ENCODE data around the gene WRNIP1. TPM values are rescaled to one million over a fixed set of nuclear protein-coding genes. Genes with fewer than 3 reads are reported as not detected.
A peak's percentile ranks its signal among the peaks of the same experiment; 100 is the strongest.

WRNIP1 gene
- total RNA-seq, 1 experiment from 2014 or later = 100 TPM

DNA sequence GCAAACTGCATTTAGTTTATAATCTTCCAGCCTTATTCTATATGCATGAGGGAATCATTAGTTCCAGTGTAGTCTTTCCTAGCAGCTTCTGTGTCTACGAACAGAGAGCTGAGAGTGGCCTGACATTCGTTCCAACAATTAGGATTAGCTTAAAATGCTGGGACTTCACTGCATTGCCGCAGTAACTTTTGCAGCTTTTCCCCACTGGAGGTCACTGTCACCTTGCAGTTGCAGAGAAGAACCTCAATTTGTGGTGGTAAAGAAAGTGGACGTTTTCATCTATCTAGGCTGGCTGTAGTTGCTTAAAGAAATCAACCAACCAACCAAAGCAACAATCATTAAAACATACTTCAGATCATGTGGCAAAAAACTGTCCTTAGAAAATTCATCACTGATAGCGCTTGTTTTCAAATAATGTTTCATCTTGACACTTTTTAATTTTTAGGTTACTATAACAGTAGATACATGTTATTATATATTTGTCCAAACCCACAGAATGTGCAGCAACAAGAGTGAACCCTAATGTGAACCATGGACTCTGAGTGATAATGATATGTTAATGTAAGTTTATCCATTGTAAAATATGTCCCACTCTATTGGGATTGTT is 26.7 kb upstream of the WRNIP1 start:
- in situ Hi-C loops (cut with HindIII; ENCODE audit: low sequenced_read_pairs) = no loop called here
- DNase-seq (ENCODE audit: low spot score) = peak; percentile 87

DNA sequence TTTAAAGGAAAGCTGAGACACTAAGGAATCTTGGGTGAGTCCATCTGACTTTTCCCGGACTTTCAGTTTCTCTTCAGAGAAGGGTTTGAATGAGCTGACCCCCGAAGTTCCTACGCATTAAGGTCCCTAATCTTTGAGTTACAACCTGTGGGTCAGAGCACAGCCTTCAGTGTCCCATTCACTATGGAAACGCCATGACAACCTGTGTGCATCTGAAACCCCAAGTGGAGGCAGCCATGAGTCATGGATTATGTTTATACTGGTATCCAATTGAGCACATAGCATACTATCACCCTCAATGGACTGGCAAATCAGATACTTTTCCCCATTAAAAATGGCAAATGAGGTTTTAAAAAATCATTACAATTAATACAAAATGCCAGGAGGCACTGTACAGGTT is 25.9 kb upstream of the WRNIP1 start:
- no peak for DNase-seq (ENCODE audit: low spot score)
- in situ Hi-C loops (cut with HindIII; ENCODE audit: low sequenced_read_pairs) = no loop called here

DNA sequence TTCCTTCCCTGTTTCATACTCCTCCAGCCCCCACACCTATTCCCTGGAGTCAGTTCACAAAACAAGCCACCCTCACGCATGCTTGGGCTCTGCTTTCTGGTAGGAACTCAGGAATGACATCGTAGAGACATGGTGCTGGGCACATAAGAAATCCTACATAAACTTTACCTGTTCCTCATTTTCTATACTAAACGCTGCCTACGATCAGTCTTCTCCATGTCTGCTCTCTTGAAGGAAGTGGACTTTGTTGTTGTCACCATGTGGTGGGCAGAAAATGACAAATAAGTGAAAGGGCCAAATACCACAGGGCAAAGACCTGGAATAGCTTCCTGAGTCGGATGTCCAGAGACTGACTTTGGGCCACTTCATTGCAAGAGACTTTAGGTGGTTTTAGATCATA is 24.6 kb upstream of the WRNIP1 start:
- in situ Hi-C loops (cut with HindIII; ENCODE audit: low sequenced_read_pairs) = no loop called here
- no peak for DNase-seq (ENCODE audit: low spot score)

DNA sequence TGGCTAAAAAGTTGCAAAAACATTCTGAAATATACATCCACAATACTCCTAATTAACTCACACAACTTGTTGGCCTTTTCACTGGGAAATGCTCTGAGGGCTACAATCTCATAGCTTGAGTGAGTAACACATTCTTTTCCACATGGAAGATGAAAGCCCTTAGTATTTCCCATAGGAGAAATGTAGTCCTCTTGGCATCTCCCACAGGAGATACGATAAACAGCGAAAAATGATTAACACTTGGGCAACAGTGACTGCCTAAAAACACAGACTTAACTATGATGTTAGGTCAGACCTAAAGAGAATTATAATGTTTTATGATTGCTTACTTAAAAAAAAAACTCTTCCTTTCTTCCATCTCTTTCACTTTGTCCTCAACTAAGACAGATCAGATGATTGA is 23.4 kb upstream of the WRNIP1 start:
- no peak for DNase-seq (ENCODE audit: low spot score)
- in situ Hi-C loops (cut with HindIII; ENCODE audit: low sequenced_read_pairs) = no loop called here

DNA sequence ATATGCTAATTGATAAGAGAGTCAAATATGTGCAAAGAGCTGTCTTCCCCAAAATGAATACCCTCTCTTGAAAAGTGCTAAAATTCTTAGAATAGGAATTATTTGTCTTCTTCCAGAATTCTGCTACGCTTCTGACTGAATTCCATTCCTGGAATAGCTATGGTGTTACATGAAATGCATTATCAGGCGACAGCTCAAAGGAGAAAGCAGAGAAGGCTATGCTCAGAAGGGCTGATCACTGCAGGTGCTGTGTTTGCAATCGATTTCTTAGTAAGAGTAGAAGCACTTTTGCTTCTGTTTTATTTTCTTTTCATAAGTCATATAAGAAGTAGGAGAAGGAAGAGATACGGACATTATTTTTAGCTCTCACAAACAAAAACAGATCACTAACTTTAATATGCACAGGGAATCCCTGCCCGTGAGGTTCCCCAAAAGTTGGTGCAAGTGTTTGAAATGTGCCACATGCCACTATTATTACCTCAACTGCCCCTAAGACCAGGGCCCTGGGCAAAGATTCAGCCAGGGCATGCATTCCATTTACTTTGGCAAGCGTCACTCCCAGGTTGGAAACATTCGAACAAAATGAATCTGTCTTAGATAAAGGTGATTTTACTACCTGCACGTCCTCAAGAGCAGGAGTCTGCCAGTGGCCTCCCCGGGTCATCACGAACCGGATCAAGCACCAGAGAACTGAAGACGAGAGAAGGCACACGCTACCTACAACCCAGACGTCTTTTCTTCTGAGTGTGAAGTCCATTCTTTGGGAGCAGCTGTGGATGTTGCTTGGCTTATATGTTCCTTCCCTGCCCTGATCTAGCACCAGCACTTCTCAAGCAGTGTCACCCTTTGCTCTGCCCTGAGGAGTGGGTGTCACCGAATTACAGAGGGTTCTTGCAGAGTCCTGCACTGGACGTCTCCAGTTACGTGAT is 21.6 kb upstream of the WRNIP1 start:
- DNase-seq (ENCODE audit: low spot score) = no peak
- in situ Hi-C loops (cut with HindIII; ENCODE audit: low sequenced_read_pairs) = no loop called here

DNA sequence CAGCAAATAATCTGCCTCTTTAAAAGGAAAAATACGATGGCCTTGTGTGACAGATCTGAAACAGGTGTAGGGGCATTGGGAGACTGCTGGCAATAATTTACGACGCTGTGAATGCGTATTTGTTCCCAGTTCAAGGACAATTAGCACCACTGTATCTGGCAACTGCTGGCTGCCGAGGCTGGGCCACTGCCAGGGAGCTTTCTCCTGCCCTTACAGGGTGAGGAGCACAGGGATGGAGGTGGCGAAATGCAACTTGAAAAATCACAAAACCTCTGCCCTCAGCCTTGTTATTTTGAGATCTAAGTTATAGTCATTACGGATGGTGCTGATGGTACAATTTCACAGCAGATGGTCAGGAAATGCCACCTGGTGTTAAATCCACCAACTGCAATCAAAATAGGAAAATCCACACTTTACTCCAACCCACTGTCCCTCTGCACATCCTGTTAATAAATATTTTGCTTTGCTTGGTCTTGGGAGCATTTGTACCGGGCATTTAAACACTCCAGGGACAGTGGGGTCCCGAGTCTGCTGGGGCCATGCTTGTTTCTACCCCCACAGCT is 20.9 kb upstream of the WRNIP1 start:
- in situ Hi-C loops (cut with HindIII; ENCODE audit: low sequenced_read_pairs) = no loop called here
- peak; percentile 90 for DNase-seq (ENCODE audit: low spot score)

DNA sequence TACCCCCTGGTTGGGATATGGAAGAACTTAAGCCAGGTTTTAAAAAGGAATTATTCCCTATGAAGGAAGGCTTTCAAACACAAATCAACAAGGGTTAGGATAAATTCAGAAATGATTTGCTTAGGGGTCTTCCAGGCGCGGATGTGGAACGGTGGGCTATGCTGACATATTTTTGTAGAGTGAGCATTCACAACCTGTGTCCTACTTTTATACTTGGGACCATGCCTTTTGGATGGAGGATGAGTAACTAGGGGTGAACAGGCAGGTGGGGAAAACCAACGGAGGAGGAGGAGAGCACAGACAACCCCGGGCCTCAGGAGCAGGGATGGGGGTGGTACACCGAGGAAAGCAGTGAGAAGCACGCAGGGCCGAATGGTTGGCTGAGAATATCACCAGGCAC is 20.4 kb upstream of the WRNIP1 start:
- in situ Hi-C loops (cut with HindIII; ENCODE audit: low sequenced_read_pairs) = no loop called here
- DNase-seq (ENCODE audit: low spot score) = peak; percentile 50

DNA sequence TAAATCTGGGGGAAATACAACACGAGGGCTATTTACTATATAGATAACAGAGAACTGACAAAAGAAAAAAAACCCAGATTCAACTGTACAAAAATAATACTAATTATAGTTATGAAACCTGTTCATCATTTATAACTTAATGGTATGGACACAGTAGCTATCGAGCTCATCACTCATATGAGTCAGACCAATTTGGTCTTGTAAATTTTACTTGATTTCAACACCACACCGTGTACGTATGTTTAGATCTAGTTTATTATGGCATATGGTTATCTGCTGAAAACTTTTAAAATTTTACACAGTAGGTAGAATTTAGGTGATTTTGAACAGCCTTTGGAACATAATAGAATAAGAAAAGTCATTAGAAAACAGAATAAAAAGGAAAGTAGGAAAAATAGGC is 19.9 kb upstream of the WRNIP1 start:
- in situ Hi-C loops (cut with HindIII; ENCODE audit: low sequenced_read_pairs) = no loop called here

DNA sequence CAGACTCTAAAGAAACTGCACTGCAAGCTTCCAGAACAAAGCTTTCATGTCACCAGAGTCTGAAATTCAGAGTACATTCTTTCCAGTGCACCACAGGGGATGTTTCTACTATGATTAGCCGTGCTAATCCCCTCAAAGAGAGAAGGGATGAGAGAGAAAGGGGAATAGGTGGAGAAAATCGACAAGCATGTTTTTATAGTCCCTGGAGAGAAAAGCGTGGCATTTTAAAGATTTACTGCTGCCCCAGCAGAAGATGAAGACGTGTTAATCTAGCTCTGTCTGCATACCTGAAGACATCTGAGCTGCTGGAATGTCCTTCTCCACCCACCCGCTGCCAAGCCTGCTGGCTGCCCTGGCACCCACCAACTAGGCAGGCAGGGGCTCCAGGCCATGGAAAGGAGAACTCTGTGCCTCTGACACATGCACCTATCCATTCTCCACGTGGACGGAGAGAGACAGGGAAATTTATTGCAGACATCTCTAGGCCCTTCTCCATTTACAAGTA is 18.6 kb upstream of the WRNIP1 start:
- in situ Hi-C loops (cut with HindIII; ENCODE audit: low sequenced_read_pairs) = no loop called here

More for the DNA sequence above, 19.9 kb upstream of the WRNIP1 start:
- no peak for DNase-seq (ENCODE audit: low spot score)

DNA sequence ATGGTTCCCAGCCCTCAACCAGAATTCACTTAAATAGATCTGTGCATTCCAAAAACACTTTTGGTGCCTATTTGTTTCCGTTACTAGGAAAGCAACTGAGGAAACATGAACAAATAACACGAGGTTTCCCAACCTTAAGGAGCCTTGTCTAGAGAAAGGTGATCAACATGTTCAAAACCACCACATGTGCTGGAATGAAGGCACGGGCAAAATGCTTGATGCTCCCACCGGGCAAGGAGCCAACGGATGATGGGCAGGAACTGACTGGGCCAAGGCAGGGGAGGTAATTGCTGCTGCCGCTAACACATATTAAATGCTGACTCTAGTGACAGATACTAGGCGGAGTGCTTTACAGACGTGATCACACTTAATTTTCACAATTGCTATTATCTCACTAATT is 17.0 kb upstream of the WRNIP1 start:
- in situ Hi-C loops (cut with HindIII; ENCODE audit: low sequenced_read_pairs) = no loop called here
- DNase-seq (ENCODE audit: low spot score) = no peak

More for the DNA sequence above, 18.6 kb upstream of the WRNIP1 start:
- peak; percentile 64 for DNase-seq (ENCODE audit: low spot score)

DNA sequence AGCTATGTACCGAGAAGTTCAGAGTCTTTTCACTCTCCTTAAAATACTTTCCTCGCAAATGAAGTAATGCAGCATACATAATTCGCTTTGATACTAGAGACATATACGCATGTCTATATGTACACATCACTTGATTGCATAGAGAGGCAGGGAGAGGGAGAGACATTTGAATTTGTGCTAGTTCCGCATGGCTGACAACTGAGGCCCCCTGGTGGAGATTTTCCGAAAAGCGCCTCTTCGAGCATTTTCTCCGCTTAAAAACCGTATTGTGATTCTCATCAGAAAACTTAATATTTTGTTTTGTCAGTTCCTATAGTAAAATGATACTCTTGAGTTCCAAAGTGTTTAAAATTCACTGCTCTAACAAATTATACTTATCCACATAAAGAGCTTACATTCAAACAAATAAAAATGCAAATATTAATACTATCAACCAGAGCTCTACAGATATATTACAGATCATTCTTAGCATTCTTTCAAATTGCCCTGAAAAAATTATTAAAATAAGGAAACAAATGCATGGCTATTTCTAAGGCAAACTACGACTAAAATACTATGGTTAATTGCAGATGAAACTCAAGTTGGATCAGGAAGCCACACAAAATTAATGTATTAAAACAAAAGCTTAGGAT is 15.1 kb upstream of the WRNIP1 start:
- in situ Hi-C loops (cut with HindIII; ENCODE audit: low sequenced_read_pairs) = no loop called here
- peak; percentile 87 for DNase-seq (ENCODE audit: low spot score)

DNA sequence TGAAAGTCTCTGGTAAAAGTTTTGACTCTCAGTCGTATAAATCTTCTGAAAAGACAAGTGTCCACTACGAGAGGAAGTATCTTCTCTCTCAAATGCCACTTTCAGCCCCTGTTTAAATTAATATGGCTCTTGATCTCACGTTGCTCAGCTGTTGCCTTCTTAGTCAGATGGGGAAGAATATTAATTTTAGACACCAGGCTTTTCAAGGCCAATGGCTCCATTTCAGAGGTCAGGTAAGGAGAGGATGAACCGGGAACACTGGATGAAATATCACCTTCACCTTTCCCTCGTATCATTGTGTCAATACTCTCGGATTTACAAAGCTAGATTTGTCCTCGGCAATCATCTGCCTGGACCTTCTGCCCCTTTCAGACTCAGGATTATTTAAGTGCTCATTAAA is 14.4 kb upstream of the WRNIP1 start, which contains the start of gene MYLK4:
TSS of gene MYLK4 (minus strand) at position 91 of the 400 bp plus-strand sequence. CDS start 1,628 bp downstream, outside the sequence.
- in situ Hi-C loops (cut with HindIII; ENCODE audit: low sequenced_read_pairs) = no loop called here
- DNase-seq (ENCODE audit: low spot score) = no peak

DNA sequence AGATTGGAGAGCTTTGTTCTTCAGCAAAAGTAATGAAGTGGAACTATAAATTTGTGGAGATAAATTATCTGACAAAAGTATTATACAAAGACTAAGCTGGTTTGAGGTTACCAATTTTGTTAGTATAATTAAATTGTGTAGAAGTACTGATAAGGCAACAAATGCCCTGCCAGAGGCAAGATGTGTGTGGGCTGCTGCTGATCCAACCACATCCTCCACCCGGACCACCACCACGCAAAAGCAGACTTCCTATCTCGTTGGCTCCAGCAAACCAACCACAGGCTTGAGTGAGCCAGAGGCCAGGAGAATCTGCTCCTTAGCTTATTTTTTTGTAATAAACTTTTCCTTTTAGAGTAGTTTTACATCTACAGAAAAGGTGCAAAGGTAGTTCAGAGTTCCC is 13.3 kb upstream of the WRNIP1 start:
- no peak for DNase-seq (ENCODE audit: low spot score)

DNA sequence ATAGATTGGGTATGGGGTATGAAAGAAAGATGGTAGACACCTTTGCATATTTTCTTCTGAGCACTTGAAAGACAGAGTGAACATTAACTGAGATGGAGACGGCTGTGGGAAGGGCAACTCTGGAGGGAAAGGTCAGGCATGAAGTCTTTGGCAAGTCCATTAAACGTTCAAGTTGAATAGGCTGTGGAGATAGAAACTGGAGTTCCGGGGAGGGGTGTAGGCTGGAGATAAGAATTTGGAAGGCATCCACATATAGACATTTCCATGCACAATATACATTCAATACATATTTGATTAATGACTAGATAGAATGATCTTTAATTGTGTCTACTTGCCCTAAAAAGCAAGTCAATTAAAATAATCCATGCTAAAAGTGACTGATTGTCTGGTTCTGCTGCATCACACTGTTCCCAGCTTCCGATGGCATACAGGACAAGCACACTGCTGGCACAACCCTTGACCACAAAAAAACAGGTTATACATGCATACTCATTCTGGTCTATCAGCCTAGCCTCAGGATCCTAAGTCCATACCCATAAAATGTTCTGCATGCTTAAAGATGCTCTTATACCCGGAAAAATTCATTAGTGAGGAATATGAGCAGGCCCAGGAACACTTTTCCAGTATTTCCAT is 12.6 kb upstream of the WRNIP1 start:
- DNase-seq (ENCODE audit: low spot score) = no peak
- in situ Hi-C loops (cut with HindIII; ENCODE audit: low sequenced_read_pairs) = no loop called here

More for the DNA sequence above, 13.3 kb upstream of the WRNIP1 start:
- in situ Hi-C loops (cut with HindIII; ENCODE audit: low sequenced_read_pairs) = no loop called here

DNA sequence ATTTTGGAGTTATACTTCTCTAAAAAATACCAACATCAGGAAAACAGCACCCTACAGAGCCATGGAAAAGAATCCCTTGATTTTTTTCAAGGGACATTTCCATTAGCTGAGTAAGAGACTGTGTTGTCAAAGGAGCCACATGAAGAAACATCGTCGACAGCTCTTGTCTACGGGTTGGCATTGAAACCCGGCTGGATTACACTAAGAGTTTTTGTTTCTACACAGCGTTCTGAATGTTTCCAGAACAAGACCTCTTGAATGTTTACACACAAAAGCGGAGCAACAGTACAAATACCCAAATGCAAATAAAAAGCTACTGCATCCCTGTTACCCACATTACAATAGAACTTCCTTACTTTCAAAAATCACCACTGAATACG is 12.1 kb upstream of the WRNIP1 start:
- in situ Hi-C loops (cut with HindIII; ENCODE audit: low sequenced_read_pairs) = no loop called here

DNA sequence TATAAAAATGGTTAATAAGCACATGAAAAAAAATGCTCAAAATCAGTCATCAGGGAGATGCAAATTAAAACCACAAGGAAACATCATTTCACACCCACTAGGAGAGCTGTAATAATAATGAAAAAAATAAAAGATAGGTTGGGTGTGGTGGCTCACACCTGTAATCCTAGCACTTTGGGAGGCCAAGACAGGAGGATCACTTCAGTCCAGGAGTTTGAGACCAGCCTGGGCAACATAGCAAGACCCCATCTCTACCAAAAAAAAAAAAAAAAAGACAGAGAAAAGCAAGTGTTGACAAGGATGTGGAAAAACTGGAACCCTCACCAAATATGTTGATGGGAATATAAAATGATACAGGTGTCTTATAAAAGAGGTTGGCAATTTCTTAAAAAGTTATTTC is 11.4 kb upstream of the WRNIP1 start:
- in situ Hi-C loops (cut with HindIII; ENCODE audit: low sequenced_read_pairs) = no loop called here
- DNase-seq (ENCODE audit: low spot score) = no peak

More for the DNA sequence above, 12.1 kb upstream of the WRNIP1 start:
- DNase-seq (ENCODE audit: low spot score) = no peak

DNA sequence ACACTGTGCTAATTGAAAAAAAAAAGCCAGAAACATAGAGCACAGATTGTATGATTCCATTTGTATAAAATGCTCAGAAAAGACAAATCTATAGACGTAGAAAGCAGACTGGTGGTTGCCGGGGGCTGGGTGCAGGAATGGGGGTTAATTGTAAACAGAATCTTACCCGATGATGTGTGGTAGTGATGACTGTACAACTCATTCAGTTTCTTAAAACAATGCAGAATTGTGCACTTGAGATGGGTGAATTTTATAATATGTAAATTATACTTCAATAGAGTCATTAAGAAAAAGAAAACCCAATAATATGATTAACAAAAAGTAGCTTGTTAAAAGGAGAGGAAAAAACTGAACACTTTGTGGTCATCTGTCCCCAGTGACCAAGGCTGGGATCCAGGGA is 10.8 kb upstream of the WRNIP1 start:
- no peak for DNase-seq (ENCODE audit: low spot score)
- in situ Hi-C loops (cut with HindIII; ENCODE audit: low sequenced_read_pairs) = no loop called here

DNA sequence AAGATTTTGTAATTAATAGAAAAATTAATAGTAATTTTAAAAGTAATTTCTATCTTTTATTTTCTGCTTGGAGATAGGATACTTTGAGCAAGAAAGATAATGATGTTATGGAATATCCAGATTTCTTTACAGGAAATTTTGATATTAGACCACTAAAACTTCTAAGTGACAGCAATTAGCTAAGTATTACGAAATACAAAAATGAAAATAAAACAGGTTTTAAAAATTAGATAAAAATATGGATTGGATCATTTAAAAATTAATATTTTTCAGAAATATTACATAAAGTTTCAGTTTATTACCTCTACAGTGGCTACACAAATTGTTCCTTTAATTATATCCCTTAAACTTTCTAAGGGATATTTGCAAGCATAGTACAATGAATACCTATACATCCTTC is 10.3 kb upstream of the WRNIP1 start:
- in situ Hi-C loops (cut with HindIII; ENCODE audit: low sequenced_read_pairs) = no loop called here
- no peak for DNase-seq (ENCODE audit: low spot score)

DNA sequence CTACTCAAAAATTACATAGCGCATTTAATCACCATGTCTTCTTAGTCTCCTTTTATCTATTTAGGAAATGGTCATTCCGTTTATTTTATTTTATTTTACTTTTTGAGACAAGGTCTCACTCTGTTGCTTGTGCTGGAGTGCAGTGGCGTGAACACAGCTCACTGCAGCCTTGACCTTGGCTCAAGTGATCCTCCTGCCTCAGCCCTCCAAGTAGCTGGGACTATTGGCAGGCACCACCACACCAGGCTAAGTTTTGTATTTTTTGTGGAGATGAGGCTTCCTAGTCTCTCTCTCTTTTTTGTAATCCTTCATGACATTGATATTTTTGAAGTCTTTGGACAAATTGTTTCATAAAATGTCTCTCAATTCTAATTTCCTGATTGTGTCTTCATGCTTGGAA is 9.7 kb upstream of the WRNIP1 start:
- in situ Hi-C loops (cut with HindIII; ENCODE audit: low sequenced_read_pairs) = no loop called here
- DNase-seq (ENCODE audit: low spot score) = no peak

All from G401 (cell line).